Motor neuron (in vitro differentiated cells): ENCODE results near the gene CXCL6. TPM values are rescaled to one million over a fixed set of nuclear protein-coding genes. Genes with fewer than 3 reads are reported as not detected.

ENCODE experiments used
- ATAC-seq, 8 experiments: fragments of 200-7000 bp; cut with Tn5 transposase; replicated peaks in 6 of 8; 2 replicates each; pipeline ENCODE4 v1.8.0; 2021; ENCODE audit warnings: mild to moderate bottlenecking in 8 of 8, moderate library complexity in 8 of 8
- H3K27ac ChIP-seq, 2 donors: fragments of 250-450 bp; sonication (Bioruptor Pico); 2 replicates each; pipeline ENCODE4 v1.9.0; 2021; ENCODE audit warnings: antibody characterized with exemption in 2 of 2, mild to moderate bottlenecking in 2 of 2, moderate library complexity in 1 of 2
- H3K4me1 ChIP-seq, 2 donors: fragments of 250-450 bp; sonication (Bioruptor Pico); replicated peaks in 1 of 2; 2 replicates each; pipeline ENCODE4 v1.6.1; 2021; ENCODE audit warnings: antibody characterized with exemption in 2 of 2, mild to moderate bottlenecking in 2 of 2, moderate library complexity in 1 of 2
- H3K4me3 ChIP-seq, 5 donors: fragments of 250-450 bp; sonication (Bioruptor Pico); 2 replicates each; pipeline ENCODE4 v1.9.0; 2021; ENCODE audit warnings: antibody characterized with exemption in 5 of 5, mild to moderate bottlenecking in 5 of 5, moderate library complexity in 4 of 5
- WGBS, 10 experiments: fragments of 450-650 bp; shearing (Covaris generic); methylation state at CpG; one replicate each; pipeline ENCODE4 v1.0.0; 2022; 5-methylcytosine and 5-hydroxymethylcytosine counted together
- in situ Hi-C, 9 experiments: fragments of 400-800 bp; cut with MboI; loops; one replicate each; pipeline ENCODE4 v1.15.0; 2021; ENCODE audit warnings: low sequenced_read_pairs in 9 of 9, low pct_unique_long_range_greater_than_20kb in 2 of 9; ENCODE audit not compliant: unreplicated experiment in 9 of 9
- total RNA-seq, 8 experiments: library from RNA; unstranded; fragments of 300-600 nt; gene quantifications; 2 replicates each; pipeline versions ENCODE4 v1.2.3 to v1.2.4, GENCODE V29; 2022

The CXCL6 gene
- total RNA-seq, 8 experiments from 2014 or later: 0.16 to 6.8 (median 0.28) TPM; not detected in 4

DNA sequence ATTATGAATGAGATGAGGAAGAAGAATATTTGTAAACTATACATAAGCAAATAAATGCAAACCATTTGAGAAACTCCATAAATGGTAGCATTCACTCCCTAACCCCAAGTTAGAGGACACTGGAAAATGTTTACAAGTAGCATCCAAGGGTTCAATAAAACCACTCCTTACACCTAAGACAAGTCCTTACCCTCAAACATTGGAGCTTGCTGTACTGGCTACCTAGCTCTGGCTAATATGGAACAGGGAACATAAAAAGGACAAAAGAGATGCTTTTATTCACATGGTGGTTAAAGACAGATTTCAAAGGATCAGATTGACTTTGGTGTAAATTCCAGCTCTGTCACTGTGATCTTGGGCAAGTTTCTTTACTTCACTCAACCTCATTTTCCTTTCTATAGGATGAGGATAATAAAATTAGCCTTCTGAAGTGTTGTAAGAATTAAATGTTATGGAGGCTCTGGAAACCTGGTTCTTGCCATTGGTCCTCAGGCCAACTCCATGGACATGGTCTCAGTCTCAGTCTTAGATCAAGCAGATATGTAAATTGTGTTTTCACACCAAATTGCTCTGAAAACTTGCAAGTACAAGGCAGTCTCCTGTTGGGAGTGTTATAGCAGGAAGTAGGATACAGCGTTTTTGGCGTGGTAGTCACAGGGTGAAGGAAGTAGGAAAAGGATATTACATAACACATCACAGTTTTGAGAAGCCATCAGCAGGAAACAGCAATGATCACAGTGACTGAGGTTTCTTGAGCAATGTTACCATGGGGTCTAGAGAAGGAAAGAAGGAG, 36.0 kb downstream of the CXCL6 start:
- H3K27ac ChIP-seq: no peak overlapping the region
- H3K4me3 ChIP-seq: no peak overlapping the region
- ATAC-seq: no peak
- WGBS, 10 experiments: 20 to 90% (median 73%) methylated on average over 1 to 2 of the region's 2 CpGs; no CpG with 5 or more reads in 6 of the 10 experiments
- in situ Hi-C loops: loop anchor here in 1 of 9 experiments (25.0 kb wide), 1 partner anchor 135 kb away; the partner anchor contains the start of gene CXCL8
- no peaks in the 10 kb centered on the region for H3K4me1 ChIP-seq

GRCh38 chr4:73874386-73874785, 37.9 kb downstream of the CXCL6 start:
- Histone ChIP-seq H3K4me3 (no peak overlapping the region), H3K4me1 (no peaks in the 10 kb centered on the region), H3K27ac (no peak overlapping the region)
- WGBS, 10 experiments: 0 to 100% (median 90%) methylated on average over 1 to 2 of the region's 2 CpGs
- no peak for ATAC-seq
- in situ Hi-C loops: loop anchor here in 1 of 9 experiments (25.0 kb wide), 1 partner anchor 137 kb away; the partner anchor contains the start of gene CXCL8

DNA sequence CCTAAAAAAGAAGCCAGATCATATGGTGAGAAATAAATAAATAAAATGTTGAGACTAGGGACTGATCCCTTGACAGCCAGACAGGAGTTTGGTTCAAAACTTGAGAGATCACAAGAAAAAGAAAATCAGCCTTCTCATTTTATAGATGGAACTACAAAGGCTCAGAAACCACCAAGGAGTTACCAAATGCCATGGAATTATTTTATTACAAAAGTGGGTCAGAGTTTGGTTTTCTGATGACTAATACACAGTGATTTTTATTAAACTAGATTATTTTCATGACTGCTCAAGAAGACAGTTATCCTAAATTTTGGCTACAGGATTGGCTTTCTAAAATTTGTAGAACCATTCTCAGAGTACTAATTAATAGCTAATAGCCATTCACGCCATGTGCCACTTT, 38.9 kb downstream of the CXCL6 start:
- WGBS, 10 experiments: 13 to 100% (median 85%) methylated on average over 1 of the region's 1 CpG; no CpG with 5 or more reads in 2 of the 10 experiments
- ATAC-seq: no peak
- Histone ChIP-seq H3K4me3 (no peak overlapping the region), H3K27ac (no peak overlapping the region), H3K4me1 (no peaks in the 10 kb centered on the region)
- in situ Hi-C loops: no loop called here

GRCh38 chr4:73883306-73883705, 46.8 kb downstream of the CXCL6 start:
- H3K4me3 ChIP-seq: no peak overlapping the region
- H3K27ac ChIP-seq: no peak overlapping the region
- no peaks in the 10 kb centered on the region for H3K4me1 ChIP-seq
- WGBS, 10 experiments: 0 to 100% (median 45%) methylated on average over 1 of the region's 1 CpG; no CpG with 5 or more reads in 4 of the 10 experiments
- in situ Hi-C loops: no loop called here
- ATAC-seq: no peak

DNA sequence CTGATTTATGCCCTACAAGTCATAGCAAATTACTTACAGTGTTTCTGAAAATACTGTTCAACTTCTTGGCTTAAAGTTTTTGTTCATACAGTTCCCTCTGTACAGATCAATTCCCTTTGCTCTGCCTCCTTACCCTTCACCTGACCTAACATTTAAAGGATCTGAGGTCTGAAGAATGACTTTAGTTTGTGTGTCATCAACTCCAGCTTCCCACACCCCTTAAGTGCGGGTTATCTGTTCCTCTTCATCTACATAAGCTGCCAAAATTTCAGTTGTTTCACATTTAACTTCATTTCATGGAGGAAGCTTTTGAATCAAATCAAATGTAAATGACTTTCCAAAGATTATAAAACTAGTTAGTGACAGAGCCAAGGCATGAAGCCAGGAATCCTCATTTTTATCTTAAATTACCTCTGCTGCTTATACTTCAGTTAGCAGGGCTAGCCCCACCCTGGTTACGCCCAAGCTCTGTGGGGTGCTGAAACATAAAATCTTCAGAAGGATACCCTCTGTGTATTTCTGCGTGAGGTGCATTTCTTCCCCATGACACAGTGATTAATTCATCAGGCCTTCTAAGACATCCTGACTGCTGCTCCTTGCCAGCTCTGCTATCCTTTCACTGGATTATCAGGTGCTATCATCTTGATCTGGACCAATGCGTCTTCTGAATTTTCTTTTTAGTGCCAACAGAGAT, 49.2 kb downstream of the CXCL6 start:
- peak in 2 of 8 experiments; percentile 53 to 78 for ATAC-seq
- no peaks in the 10 kb centered on the region for H3K4me1 ChIP-seq
- in situ Hi-C loops: no loop called here
- WGBS, 10 experiments: 10 to 96% (median 80%) methylated on average over 1 to 4 of the region's 4 CpGs; no CpG with 5 or more reads in 1 of the 10 experiments
- H3K4me3 ChIP-seq: no peak overlapping the region
- no peak overlapping the region for H3K27ac ChIP-seq

Other genes with a start within 250 kb of the CXCL6 start
- under 1 TPM in 6 of 8 experiments, not detected in 2; under 0.01 to 0.71 (median 0.25) TPM for gene RASSF6, start 216.2 kb upstream of the CXCL6 start, total RNA-seq
- 100 to 1,000 TPM in 1 of 8 experiments, 10 to 100 TPM in 1, 1 to 10 TPM in 2, under 1 TPM in 2, not detected in 2; 0.25 to 115 (median 3.6) TPM for gene CXCL8, start 96.1 kb upstream of the CXCL6 start, total RNA-seq
- not detected for gene PF4V1, start 16.6 kb downstream of the CXCL6 start, total RNA-seq
- 10 to 100 TPM in 1 of 8 experiments, 1 to 10 TPM in 3, under 1 TPM in 3, not detected in 1; 0.18 to 50.5 (median 2.5) TPM for gene CXCL1, start 32.7 kb downstream of the CXCL6 start, total RNA-seq
- not detected for gene PF4, start 145.3 kb downstream of the CXCL6 start, total RNA-seq
- not detected for gene PPBP, start 151.5 kb downstream of the CXCL6 start, total RNA-seq
- gene CXCL5, start 162.0 kb downstream of the CXCL6 start, total RNA-seq: under 1 TPM in 4 of 8 experiments, not detected in 4; 0.14 to 0.17 (median 0.15) TPM
- gene CXCL3, start 202.0 kb downstream of the CXCL6 start, total RNA-seq: 1 to 10 TPM in 5 of 8 experiments, under 1 TPM in 3; 0.45 to 4.9 (median 1.3) TPM